OCI-LY1 (cell line): ENCODE results near the gene CARD18.

Experiments used
- H2AFZ ChIP-seq: fragments of 200-600 bp; sonication (generic), shearing (Covaris generic); 2 replicates; pipeline ENCODE4 v1.6.0; 2014; ENCODE audit warnings: antibody characterized with exemption, mild to moderate bottlenecking, low read length
- H3F3A ChIP-seq: fragments of 200-600 bp; sonication (generic), shearing (Covaris generic); 2 replicates; pipeline ENCODE4 v1.6.0; 2014; ENCODE audit warnings: mild to moderate bottlenecking, antibody characterized with exemption, low read length, moderate library complexity; ENCODE audit not compliant: insufficient read depth
- H3K27ac ChIP-seq: fragments of 200-600 bp; sonication (generic); 2 replicates; pipeline ENCODE4 v1.5.1; 2014; ENCODE audit warnings: low read length, mixed run types, mild to moderate bottlenecking, low read depth; ENCODE audit not compliant: poor library complexity, severe bottlenecking
- H3K27me3 ChIP-seq: fragments of 200-600 bp; sonication (generic); 2 replicates; pipeline ENCODE4 v1.6.0; 2014; ENCODE audit warnings: antibody characterized with exemption, mild to moderate bottlenecking, low read length, moderate library complexity; ENCODE audit not compliant: insufficient read depth
- H3K36me3 ChIP-seq: fragments of 200-600 bp; sonication (generic); 2 replicates; pipeline ENCODE4 v1.6.1; 2014; ENCODE audit warnings: mild to moderate bottlenecking, antibody characterized with exemption, low read length, moderate library complexity, mixed read lengths; ENCODE audit not compliant: insufficient read depth
- H3K4me1 ChIP-seq: fragments of 200-600 bp; sonication (generic); 2 replicates; pipeline ENCODE4 v1.5.1; 2014; ENCODE audit warnings: mild to moderate bottlenecking, low read length, moderate library complexity; ENCODE audit not compliant: insufficient read depth, severe bottlenecking
- H3K4me2 ChIP-seq: fragments of 200-600 bp; sonication (generic), shearing (Covaris generic); 2 replicates; pipeline ENCODE4 v1.6.1; 2014; ENCODE audit warnings: low read length
- H3K4me3 ChIP-seq: fragments of 200-600 bp; sonication (generic); 2 replicates; pipeline ENCODE4 v1.5.1; 2014; ENCODE audit warnings: low read length, low read depth, mild to moderate bottlenecking, mixed read lengths; ENCODE audit not compliant: poor library complexity, severe bottlenecking
- H3K79me2 ChIP-seq: fragments of 200-600 bp; shearing (Covaris generic); 2 replicates; pipeline ENCODE4 v1.6.1; 2016; ENCODE audit warnings: mixed run types, low read length, mixed read lengths; ENCODE audit not compliant: insufficient read depth
- H3K9ac ChIP-seq: fragments of 200-600 bp; sonication (generic), shearing (Covaris generic); 2 replicates; pipeline ENCODE4 v1.6.1; 2014; ENCODE audit warnings: mild to moderate bottlenecking, low read length, mixed read lengths
- H3K9me2 ChIP-seq: fragments of 200-600 bp; sonication (generic), shearing (Covaris generic); 2 replicates; pipeline ENCODE4 v1.6.1; 2014; ENCODE audit warnings: low read depth, mild to moderate bottlenecking, low read length, mixed read lengths
- H3K9me3 ChIP-seq: fragments of 200-600 bp; shearing (Covaris generic); 2 replicates; pipeline ENCODE4 v1.6.1; 2014; ENCODE audit warnings: low read length, mixed read lengths
- H4K20me1 ChIP-seq: fragments of 200-600 bp; sonication (generic), shearing (Covaris generic); 2 replicates; pipeline ENCODE4 v1.6.0; 2016; ENCODE audit warnings: mild to moderate bottlenecking, low read length; ENCODE audit not compliant: insufficient read depth
- EZH2 ChIP-seq: fragments of 200-600 bp; sonication (generic), shearing (Covaris generic); IDR thresholded peaks from 2 replicates; pipeline ENCODE4 v1.8.0; 2017; ENCODE audit warnings: borderline replicate concordance, mixed run types, mild to moderate bottlenecking, antibody characterized with exemption, low read length, moderate library complexity, mixed read lengths
- TF ChIP-seq, protein P1 (sequence below): fragments of 200-600 bp; sonication (generic), shearing (Covaris generic); IDR thresholded peaks from 2 replicates; pipeline ENCODE4 v1.5.1; 2017; ENCODE audit warnings: mild to moderate bottlenecking, antibody characterized with exemption, low read length, moderate library complexity, mixed read lengths

Gene CARD18

GRCh38 chr11:105111145-105111944 is 28.2 kb downstream of the CARD18 start:
- H3K27me3 ChIP-seq = no peaks in the 10 kb centered on the region
- H3K27ac ChIP-seq = no peak overlapping the region
- H3F3A ChIP-seq = no peaks in the 10 kb centered on the region
- TF ChIP-seq EZH2 = no peak
- TF ChIP-seq, protein P1, sequence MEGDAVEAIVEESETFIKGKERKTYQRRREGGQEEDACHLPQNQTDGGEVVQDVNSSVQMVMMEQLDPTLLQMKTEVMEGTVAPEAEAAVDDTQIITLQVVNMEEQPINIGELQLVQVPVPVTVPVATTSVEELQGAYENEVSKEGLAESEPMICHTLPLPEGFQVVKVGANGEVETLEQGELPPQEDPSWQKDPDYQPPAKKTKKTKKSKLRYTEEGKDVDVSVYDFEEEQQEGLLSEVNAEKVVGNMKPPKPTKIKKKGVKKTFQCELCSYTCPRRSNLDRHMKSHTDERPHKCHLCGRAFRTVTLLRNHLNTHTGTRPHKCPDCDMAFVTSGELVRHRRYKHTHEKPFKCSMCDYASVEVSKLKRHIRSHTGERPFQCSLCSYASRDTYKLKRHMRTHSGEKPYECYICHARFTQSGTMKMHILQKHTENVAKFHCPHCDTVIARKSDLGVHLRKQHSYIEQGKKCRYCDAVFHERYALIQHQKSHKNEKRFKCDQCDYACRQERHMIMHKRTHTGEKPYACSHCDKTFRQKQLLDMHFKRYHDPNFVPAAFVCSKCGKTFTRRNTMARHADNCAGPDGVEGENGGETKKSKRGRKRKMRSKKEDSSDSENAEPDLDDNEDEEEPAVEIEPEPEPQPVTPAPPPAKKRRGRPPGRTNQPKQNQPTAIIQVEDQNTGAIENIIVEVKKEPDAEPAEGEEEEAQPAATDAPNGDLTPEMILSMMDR = no peak
- H2AFZ ChIP-seq = no peak overlapping the region
- H4K20me1 ChIP-seq = no peaks in the 10 kb centered on the region
- no peaks in the 10 kb centered on the region for H3K9me2 ChIP-seq
- H3K36me3 ChIP-seq = no peaks in the 10 kb centered on the region
- H3K4me1 ChIP-seq = no peaks in the 10 kb centered on the region
- H3K9ac ChIP-seq = no peak overlapping the region
- H3K79me2 ChIP-seq = no peaks in the 10 kb centered on the region
- H3K9me3 ChIP-seq = no peaks in the 10 kb centered on the region
- no peak overlapping the region for H3K4me3 ChIP-seq
- no peak overlapping the region for H3K4me2 ChIP-seq

DNA sequence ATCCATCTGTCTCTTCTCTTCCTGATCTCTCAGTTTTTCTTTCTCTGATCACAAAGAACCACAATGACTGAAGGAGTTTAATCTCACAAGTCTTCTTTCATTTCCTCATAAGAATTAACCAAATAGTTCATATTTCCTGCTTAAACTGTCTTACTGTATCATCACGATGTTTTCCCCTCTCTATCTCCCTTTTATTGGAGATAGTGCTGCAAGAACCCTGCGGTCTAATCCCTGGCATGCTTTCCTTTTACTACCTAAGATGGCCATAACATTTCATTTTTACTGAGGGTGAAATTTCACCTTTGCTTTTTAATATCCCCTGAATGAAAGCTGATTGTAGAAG is 28.9 kb downstream of the CARD18 start:
- Histone ChIP-seq H4K20me1 (no peaks in the 10 kb centered on the region), H3K36me3 (no peaks in the 10 kb centered on the region), H3K4me1 (no peaks in the 10 kb centered on the region), H2AFZ (no peak overlapping the region), H3K79me2 (no peaks in the 10 kb centered on the region), H3K27ac (no peak overlapping the region), H3K27me3 (no peaks in the 10 kb centered on the region), H3K4me2 (no peak overlapping the region), H3F3A (no peaks in the 10 kb centered on the region), H3K9ac (no peak overlapping the region), H3K4me3 (no peak overlapping the region), H3K9me2 (no peaks in the 10 kb centered on the region), H3K9me3 (no peaks in the 10 kb centered on the region)
- TF ChIP-seq, protein P1 = no peak
- TF ChIP-seq EZH2 = no peak

DNA sequence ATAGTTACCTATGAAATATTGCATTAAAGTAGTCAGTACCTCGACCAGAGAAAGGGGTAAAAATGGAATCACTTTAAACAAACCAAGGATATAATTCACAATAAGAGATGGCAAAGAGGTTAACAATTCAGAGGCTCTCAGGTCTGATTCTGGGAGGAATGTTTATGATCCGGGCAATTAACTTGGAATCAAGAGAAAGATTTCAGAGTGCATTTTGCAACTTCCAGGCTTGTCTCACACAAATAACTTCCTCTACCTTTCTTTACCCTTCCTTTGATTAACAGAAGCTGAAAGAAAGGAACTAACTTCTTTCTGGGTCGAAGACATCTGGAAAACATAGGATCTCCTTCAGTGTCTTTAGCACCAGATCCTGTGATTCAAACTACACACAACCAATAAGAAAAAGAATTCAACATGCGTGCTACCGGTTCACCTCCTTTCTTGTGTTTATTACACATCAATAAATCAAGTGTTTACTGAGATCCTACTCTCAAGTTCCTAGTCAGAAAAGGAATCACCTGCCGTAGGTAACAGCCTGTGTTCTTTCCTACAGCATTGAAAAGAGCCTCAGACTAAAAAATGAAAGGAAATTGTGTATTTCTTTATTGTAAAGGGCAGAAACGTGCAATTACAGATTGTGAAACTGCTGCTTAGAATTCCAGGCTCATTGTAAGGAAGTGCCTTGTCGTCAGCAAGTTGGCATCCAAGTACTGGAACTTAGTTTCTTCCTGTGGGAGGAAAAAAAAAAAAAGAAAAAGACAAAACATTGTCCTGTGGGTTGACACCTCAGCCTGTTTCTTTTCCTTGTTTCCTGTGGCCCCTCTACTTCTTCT is 29.5 kb downstream of the CARD18 start:
- Histone ChIP-seq H3K4me1 (no peaks in the 10 kb centered on the region), H3K4me3 (no peak overlapping the region), H3K9me2 (no peaks in the 10 kb centered on the region), H3K27ac (no peak overlapping the region), H3K9ac (no peak overlapping the region), H3K9me3 (no peaks in the 10 kb centered on the region), H4K20me1 (no peaks in the 10 kb centered on the region), H3K4me2 (no peak overlapping the region), H3K27me3 (no peaks in the 10 kb centered on the region), H2AFZ (no peak overlapping the region), H3K36me3 (no peaks in the 10 kb centered on the region), H3F3A (no peaks in the 10 kb centered on the region), H3K79me2 (no peaks in the 10 kb centered on the region)
- TF ChIP-seq, protein P1 = no peak
- TF ChIP-seq EZH2 = no peak
